HCT116 (cell line): ENCODE data around the gene TADA2B.

Experiments
- CTCF ChIP-seq, 3 experiments: fragments of 200-600 bp in 1 of 3; sonication (generic) in 1 of 3; IDR thresholded peaks in 2 of 3; conservative IDR thresholded peaks in 1 of 3; 2 replicates each; pipeline ENCODE4 v1.5.1; 2012 to 2017; ENCODE audit warnings: low read depth in 2 of 3, low read length in 2 of 3, antibody characterized with exemption in 1 of 3, borderline replicate concordance in 1 of 3, control low read depth in 1 of 3, mild to moderate bottlenecking in 1 of 3, mixed read lengths in 1 of 3, mixed run types in 1 of 3, moderate library complexity in 1 of 3; ENCODE audit not compliant: insufficient read depth in 1 of 3
- POLR2AphosphoS5 ChIP-seq: IDR thresholded peaks from 2 replicates; pipeline ENCODE4 v1.6.1; 2011; ENCODE audit warnings: mild to moderate bottlenecking, low read depth, low read length, moderate library complexity

- TF ChIP-seq POLR2AphosphoS5 (no peak), CTCF (IDR thresholded peaks at IDR 0.05 in 2 of 3, conservative IDR thresholded peaks at IDR 0.05 in 1 of 3; ENCODE audit: borderline replicate concordance in 1 of 3, insufficient read depth in 1 of 3, low read depth in 2 of 3, low read length in 2 of 3) (no peak)
Observed at GRCh38 chr4:7024336-7024890, 18.8 kb upstream of the TADA2B start.
